ENCODE measurements around the gene RHBDF1.

The RHBDF1 gene

DNA sequence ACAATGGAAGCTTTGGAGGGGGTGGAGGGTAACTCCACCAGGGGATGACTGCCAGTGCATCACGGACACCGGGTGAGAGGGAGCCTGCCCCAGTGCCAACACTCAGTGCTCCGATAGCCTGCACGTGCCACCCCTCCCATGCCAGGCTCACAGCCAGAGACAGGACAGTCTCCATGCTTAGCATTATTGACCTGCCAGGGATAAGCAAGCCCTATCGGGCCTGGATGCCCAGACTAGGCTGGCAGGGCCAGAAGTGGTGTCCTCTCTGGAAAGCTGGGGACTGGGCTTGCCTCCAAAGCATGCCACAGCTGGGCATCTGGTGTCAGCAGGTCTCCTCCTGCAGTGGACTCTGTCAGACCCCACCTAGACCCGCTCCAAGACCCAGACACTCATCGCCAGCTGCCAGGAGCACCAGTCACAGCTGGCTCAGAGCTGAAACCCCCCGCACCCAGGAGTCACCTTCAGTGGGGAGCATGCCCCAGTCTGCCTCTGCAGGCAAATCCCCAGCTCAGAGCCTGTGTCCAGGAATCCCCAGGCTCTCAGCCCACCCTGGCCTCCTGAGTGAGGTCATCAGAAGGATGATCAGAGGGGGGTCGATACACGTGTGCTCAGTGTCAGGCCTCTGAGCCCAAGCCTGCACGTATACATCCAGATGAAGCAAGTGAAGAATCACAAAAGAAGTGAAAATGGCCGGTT is 1.8 kb upstream of the RHBDF1 start:
- no peak for DNase-seq (ENCODE audit: low read depth)
- TF ChIP-seq, protein P1, sequence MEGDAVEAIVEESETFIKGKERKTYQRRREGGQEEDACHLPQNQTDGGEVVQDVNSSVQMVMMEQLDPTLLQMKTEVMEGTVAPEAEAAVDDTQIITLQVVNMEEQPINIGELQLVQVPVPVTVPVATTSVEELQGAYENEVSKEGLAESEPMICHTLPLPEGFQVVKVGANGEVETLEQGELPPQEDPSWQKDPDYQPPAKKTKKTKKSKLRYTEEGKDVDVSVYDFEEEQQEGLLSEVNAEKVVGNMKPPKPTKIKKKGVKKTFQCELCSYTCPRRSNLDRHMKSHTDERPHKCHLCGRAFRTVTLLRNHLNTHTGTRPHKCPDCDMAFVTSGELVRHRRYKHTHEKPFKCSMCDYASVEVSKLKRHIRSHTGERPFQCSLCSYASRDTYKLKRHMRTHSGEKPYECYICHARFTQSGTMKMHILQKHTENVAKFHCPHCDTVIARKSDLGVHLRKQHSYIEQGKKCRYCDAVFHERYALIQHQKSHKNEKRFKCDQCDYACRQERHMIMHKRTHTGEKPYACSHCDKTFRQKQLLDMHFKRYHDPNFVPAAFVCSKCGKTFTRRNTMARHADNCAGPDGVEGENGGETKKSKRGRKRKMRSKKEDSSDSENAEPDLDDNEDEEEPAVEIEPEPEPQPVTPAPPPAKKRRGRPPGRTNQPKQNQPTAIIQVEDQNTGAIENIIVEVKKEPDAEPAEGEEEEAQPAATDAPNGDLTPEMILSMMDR (conservative IDR thresholded peaks at IDR 0.05; ENCODE audit: low read depth, low read length): no peak
- H3K4me3 ChIP-seq (ENCODE audit: low read depth, low read length): no peak overlapping the region

- peak overlapping the region; percentile 70 for H3K4me3 ChIP-seq (ENCODE audit: low read depth, low read length)
- peak; percentile 57 for DNase-seq (ENCODE audit: low read depth)
- TF ChIP-seq, protein P1 (conservative IDR thresholded peaks at IDR 0.05; ENCODE audit: low read depth, low read length): no peak
Observed at GRCh38 chr16:71540-72401, 660 bp downstream of the RHBDF1 start.

DNA sequence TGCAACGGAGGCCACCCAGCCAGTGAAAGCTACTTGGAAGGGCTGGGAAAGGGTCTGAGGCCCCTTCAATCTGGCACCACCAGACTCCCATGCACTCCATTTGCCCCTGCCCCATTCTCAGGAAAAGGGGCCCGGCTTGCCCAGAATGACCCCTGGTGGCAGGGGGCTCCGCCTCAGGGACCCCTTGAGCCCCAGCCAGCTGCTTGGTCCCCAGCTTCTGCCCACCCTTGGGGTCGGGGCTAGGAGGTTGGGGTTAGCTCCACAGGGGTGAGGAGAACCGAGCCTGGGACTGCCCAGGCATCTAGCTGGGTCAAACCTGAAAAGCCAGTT is 1.3 kb downstream of the RHBDF1 start:
- TF ChIP-seq, protein P1 (conservative IDR thresholded peaks at IDR 0.05; ENCODE audit: low read depth, low read length): no peak
- H3K4me3 ChIP-seq (ENCODE audit: low read depth, low read length): peak overlapping the region; percentile 70
- no peak for DNase-seq (ENCODE audit: low read depth)

DNA sequence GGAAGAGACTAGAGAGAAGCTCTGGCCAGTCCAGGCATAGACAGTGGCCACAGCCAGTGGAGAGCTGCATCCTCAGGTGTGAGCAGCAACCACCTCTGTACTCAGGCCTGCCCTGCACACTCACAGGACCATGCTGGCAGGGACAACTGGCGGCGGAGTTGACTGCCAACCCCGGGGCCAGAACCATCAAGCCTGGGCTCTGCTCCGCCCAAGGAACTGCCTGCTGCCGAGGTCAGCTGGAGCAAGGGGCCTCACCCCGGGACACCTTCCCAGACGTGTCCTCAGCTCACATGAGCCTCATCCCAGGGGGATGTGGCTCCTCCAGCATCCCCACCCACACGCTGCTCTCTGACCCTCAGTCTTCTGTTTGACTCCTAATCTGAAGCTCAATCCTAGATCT is 3.2 kb downstream of the RHBDF1 start:
- no peak for DNase-seq (ENCODE audit: low read depth)
- no peak overlapping the region for H3K4me3 ChIP-seq (ENCODE audit: low read depth, low read length)
- TF ChIP-seq, protein P1 (conservative IDR thresholded peaks at IDR 0.05; ENCODE audit: low read depth, low read length): no peak

- TF ChIP-seq, protein P1 (conservative IDR thresholded peaks at IDR 0.05; ENCODE audit: low read depth, low read length): no peak
- H3K4me3 ChIP-seq (ENCODE audit: low read depth, low read length): no peak overlapping the region
- peak; percentile 42 for DNase-seq (ENCODE audit: low read depth)
Observed at GRCh38 chr16:67884-68789, 4.3 kb downstream of the RHBDF1 start.

- H3K4me3 ChIP-seq (ENCODE audit: low read depth, low read length): no peak overlapping the region
- TF ChIP-seq, protein P1 (conservative IDR thresholded peaks at IDR 0.05; ENCODE audit: low read depth, low read length): no peak
- no peak for DNase-seq (ENCODE audit: low read depth)
Observed at GRCh38 chr16:67183-67791, 5.1 kb downstream of the RHBDF1 start.
